ENCODE measurements around the gene SMG5. TPM values are rescaled to one million over a fixed set of nuclear protein-coding genes. Genes with fewer than 3 reads are reported as not detected.

The SMG5 gene
- total RNA-seq, 1 experiment from 2014 or later = 117 TPM

GRCh38 chr1:156246241-156246780, 36.3 kb downstream of the SMG5 start:
- in situ Hi-C loops (cut with HindIII; ENCODE audit: low pct_unique_long_range_greater_than_20kb, low sequenced_read_pairs) = no loop called here
- TF ChIP-seq POLR2AphosphoS5 (IDR thresholded peaks at IDR 0.05; ENCODE audit: low read depth, low read length) (no peak), TCF7L2 (IDR thresholded peaks at IDR 0.05; ENCODE audit: low read depth, low read length) (no peak), SIN3A (IDR thresholded peaks at IDR 0.05; ENCODE audit: borderline replicate concordance, insufficient read depth, low read depth, low read length) (no peak), REST (IDR thresholded peaks at IDR 0.05; ENCODE audit: insufficient read depth in 1 of 2, low read depth in 2 of 2, low read length in 1 of 2) (no peak), CTCF (IDR thresholded peaks at IDR 0.05) (no peak)
- no peaks in the 10 kb centered on the region for H3K27me3 ChIP-seq (ENCODE audit: control insufficient read depth, insufficient read depth, low read length)
- ChIA-PET POLR2A (interaction anchor here (0.5 kb wide), 1 partner anchor 21 kb away, joined by 3 read pairs; no protein-coding TSS in a partner anchor), CTCF (interaction anchor here (0.6 kb wide), 1 partner anchor 12 kb away, joined by 4 read pairs; no protein-coding TSS in a partner anchor)
- H3K36me3 ChIP-seq (ENCODE audit: control insufficient read depth, insufficient read depth, low read length) = no peaks in the 10 kb centered on the region; the same call in 1 of the 2 replicates
- no peak overlapping the region for H3K27ac ChIP-seq (ENCODE audit: low read length)
- no TSS peak for BruUV-seq (replicated peaks)
- H3K9me3 ChIP-seq (ENCODE audit: control insufficient read depth, insufficient read depth, low read depth, low read length) = no peaks in the 10 kb centered on the region
- intact Hi-C loops (cut with micrococcal nuclease; ENCODE audit: unreplicated experiment) = no loop called here
- H3K4me3 ChIP-seq (ENCODE audit: low read depth in 2 of 2, low read length in 2 of 2) = peak overlapping the region in 1 of 2 experiments; percentile 18; a peak in 1 of 4 replicates
- DNase-seq (ENCODE audit: low read depth, low spot score) (no peak), ATAC-seq (no peak)
- peaks cover 9% of the 10 kb centered on the region for H3K4me1 ChIP-seq (ENCODE audit: control insufficient read depth, insufficient read depth, low read length)

- no peaks in the 10 kb centered on the region for H3K9me3 ChIP-seq (ENCODE audit: control insufficient read depth, insufficient read depth, low read depth, low read length)
- BruUV-seq (replicated peaks) = no TSS peak
- DNase-seq (ENCODE audit: low read depth, low spot score) = no peak
- H3K4me3 ChIP-seq (ENCODE audit: low read depth in 2 of 2, low read length in 2 of 2) = peak overlapping the region in 1 of 2 experiments; percentile 18; a peak in 1 of 4 replicates
- intact Hi-C loops (cut with micrococcal nuclease; ENCODE audit: unreplicated experiment) (no loop called here), in situ Hi-C loops (cut with HindIII; ENCODE audit: low pct_unique_long_range_greater_than_20kb, low sequenced_read_pairs) (no loop called here)
- no peaks in the 10 kb centered on the region for H3K36me3 ChIP-seq (ENCODE audit: control insufficient read depth, insufficient read depth, low read length)
- H3K27me3 ChIP-seq (ENCODE audit: control insufficient read depth, insufficient read depth, low read length) = no peaks in the 10 kb centered on the region
- H3K27ac ChIP-seq (ENCODE audit: low read length) = no peak overlapping the region
- TF ChIP-seq SIN3A (IDR thresholded peaks at IDR 0.05; ENCODE audit: borderline replicate concordance, insufficient read depth, low read depth, low read length) (no peak), TCF7L2 (IDR thresholded peaks at IDR 0.05; ENCODE audit: low read depth, low read length) (no peak), REST (IDR thresholded peaks at IDR 0.05; ENCODE audit: insufficient read depth in 1 of 2, low read depth in 2 of 2, low read length in 1 of 2) (no peak), POLR2AphosphoS5 (IDR thresholded peaks at IDR 0.05; ENCODE audit: low read depth, low read length) (no peak; the same call in 1 of the 2 replicates), CTCF (IDR thresholded peaks at IDR 0.05) (no peak)
- CTCF ChIA-PET = interaction anchor here (0.6 kb wide), 1 partner anchor 11 kb away, joined by 4 read pairs; no protein-coding TSS in a partner anchor
- H3K4me1 ChIP-seq (ENCODE audit: control insufficient read depth, insufficient read depth, low read length) = peaks cover 9% of the 10 kb centered on the region
- POLR2A ChIA-PET = no interaction called here
- ATAC-seq = peak; percentile 7
Measured at GRCh38 chr1:156245451-156246232, 37.0 kb downstream of the SMG5 start.
